GM19025 (cell line): ENCODE results near the gene FA2H.
A peak's percentile ranks its signal among the peaks of the same experiment; 100 is the strongest.
"Not testable (repeated sequence)": the region's sequence is repeated elsewhere in the genome, so short reads cannot be mapped to it uniquely, and the experiment has no call there.

Experiments used
- ATAC-seq: cut with Tn5 transposase; IDR thresholded peaks from one replicate; pipeline ENCODE4 v1.9.1; 2021; ENCODE audit warnings: mild to moderate bottlenecking, low read depth, moderate library complexity; ENCODE audit not compliant: unreplicated experiment

Gene FA2H, protein sequence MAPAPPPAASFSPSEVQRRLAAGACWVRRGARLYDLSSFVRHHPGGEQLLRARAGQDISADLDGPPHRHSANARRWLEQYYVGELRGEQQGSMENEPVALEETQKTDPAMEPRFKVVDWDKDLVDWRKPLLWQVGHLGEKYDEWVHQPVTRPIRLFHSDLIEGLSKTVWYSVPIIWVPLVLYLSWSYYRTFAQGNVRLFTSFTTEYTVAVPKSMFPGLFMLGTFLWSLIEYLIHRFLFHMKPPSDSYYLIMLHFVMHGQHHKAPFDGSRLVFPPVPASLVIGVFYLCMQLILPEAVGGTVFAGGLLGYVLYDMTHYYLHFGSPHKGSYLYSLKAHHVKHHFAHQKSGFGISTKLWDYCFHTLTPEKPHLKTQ

DNA sequence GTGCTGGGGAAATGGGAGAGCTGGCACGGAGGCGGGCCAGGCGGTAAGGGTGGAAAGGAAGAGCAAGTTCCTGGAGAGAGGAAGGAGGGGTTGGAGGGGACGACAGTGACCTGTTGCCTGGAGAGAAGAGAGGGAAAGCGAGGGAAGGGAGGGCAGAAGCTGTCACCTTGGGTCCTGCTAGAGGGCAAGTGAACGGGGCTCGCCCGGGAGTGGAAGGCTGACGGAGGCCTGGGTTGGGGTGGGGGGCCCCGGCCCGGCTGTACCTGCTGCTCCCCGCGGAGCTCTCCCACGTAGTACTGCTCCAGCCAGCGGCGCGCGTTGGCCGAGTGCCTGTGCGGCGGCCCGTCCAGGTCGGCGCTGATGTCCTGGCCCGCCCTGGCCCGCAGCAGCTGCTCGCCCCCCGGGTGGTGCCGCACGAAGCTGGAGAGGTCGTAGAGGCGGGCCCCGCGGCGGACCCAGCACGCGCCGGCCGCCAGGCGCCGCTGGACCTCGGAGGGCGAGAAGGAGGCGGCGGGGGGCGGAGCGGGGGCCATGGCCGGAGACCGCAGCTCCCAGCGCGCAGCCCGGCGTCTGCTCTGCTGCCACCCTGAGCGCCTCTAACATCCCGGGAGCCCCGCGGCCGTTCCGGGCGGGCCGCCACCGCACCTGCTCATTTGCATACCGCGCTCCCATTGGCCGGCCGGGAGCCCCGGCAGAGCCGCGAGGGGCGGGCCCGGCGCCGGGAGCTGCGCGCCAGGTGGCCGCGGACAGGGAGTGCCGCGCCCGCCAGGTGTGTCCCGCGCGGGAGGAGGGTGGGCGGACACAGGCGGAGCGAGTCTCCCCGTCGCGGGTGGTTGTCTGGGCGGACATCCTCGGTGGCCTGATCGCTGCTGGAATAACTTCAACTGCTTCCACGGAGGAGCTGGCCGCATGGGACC lies at the start of gene FA2H:
FA2H (minus strand) TSS at position 598 of the 917 bp plus-strand sequence; CDS start at position 533, 65 bp downstream.
- peak; percentile 88 for ATAC-seq

DNA sequence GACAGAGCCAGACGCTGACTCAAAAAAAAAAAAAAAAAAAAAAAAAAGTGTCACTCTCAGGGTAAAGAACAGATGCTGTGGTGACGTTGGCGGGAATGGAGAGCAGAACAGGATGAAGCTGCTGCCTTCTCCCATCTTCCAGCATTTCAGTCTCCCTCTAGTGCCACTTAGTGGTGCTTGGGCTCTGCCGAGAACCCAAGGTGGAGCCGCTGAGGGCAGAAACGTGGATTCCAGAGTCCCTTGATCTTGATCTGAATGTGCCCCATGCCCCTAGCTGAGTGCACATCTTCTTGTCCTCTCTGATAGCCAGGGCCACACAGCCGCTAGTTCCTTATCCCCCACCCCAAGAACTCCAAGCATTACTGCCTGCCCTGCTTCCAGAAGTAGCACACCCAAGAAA lies 43.2 kb upstream of the FA2H start:
- no peak for ATAC-seq

DNA sequence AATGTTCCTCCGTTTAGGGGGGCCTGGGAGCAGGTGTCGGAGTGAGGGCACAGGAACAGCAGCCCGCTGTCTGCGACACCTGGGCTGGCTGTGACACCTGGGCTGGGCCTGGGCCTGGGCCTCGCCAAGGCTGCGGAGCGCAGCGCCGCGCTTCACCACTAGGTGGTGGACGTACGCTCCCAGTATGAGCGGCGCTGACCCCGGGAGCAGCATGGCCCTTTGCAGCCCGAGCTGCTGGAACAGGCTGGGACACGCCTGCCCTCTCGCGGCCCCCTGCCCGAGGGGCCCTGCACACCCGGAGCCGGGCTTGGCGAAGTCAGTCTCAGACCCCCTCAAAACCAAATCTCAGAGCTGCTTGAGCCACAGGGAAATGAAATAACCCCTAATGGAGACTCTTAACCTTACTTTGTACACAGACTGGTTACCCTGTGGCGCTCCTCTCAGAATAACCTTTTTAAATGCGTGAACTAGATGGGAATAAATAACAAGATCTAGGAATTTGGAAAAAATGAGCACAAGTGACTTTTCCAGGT lies 38.6 kb upstream of the FA2H start:
- ATAC-seq: peak; percentile 99

DNA sequence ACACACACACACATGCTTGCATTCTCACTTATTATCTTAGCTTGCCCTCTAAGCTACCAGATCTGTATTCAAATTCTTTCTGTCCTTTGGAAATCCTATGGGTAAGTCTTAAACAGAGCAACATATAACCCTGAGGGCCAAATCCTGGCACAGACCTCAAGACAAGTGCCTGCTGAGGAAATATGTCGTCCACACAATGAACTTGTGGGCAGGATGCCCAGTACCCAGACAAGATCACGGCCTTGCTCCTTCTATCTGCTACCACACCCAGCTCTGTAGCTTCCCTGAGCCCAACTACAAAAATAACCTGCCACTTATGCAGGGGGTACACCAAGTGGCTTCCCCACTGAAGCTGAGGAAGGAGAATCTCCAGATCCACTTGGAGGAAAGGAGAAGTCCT lies 37.3 kb upstream of the FA2H start:
- ATAC-seq: no peak

DNA sequence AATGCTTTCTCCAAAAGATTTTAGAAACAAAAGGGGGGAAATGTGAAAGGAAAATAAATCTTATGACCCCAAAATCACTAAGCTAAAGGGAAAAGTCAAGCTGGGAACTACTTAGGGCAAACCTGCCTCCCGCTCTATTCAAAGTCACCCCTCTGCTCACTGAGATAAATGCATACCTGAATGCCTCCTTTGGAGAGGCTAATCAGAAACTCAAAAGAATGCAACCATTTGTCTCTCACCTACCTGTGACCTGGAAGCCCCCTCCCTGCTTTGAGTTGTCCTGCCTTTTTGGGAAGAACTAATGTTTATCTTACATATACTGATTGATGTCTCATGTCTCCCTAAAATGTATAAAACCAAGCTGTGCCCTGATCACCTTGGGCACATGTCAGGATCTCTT lies 36.6 kb upstream of the FA2H start:
- not testable (repeated sequence) for ATAC-seq

DNA sequence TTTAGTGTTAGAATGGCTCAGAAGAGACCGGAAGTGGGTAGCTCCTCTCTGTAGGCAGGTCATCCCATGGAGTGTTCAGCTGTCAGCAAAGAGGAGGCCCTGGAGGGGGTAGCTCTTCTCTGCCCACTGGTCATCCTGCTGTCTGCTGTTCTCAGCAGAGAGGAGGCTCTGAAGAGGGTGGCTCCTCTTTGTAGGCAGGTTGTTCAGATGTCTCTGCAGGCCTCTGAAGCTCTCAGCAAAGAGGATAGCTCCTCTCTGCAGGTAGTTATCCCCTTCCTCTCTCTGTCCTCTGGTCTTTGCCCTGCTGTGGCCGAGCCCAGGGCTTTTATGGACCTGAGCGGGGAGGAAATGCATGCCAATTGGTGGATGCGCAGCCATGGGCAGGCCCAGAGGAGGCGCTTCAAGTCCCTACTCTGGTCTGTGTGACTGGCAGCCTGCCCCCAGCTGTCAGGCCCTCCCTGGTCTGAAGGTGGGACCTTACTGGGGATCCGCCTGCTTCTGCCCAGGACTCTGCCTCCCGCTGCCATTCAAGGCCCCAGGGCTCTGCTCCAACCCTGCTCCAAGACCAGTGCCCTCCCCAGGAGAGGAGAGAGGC lies 32.5 kb upstream of the FA2H start:
- no peak for ATAC-seq

DNA sequence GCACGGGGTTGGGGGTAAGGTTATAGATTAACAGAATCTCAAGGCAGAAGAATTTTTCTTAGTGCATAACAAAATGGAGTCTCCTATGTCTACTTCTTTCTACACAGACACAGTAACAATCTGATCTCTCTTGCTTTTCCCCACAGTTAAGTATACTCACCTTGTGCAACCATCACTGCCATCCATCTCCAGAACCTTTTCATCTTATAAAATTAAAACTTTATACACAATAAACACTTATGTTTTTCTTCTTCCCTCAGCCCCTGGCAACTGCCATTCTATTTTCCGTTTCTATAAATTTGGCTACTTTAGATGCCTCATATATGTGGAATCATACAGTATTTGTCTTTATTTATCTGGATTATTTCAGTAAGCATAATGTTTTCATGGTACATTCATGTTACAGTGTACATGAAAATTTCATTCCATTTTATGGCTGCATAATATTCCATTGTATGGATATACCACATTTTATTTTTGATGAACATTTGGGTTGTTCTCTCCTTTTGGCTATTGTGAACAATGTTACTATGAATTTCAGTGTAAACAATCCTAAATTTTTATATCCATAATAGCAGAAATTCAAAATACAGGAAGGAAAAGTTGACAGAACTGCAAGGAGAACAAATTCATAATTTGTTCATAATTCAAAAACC lies 25.7 kb upstream of the FA2H start:
- ATAC-seq: no peak

DNA sequence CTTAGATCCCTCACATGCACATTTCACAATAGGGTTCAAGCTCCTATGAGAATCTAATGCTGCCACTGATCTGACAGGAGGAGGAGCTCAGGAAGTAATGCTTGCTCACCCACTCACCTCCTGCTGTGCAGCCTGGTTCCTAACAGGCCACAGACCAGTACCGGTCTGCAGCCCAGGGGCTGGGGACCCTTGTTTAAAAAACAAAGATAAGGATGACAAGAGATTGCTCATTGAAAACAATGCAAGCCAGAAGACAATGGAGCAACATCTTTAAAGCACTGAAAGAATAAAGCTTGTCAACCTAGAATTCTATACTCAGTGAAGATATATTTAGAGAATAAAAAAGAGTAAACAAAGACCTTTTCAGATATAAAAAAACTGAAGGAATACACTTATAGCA lies 22.8 kb upstream of the FA2H start:
- no peak for ATAC-seq

DNA sequence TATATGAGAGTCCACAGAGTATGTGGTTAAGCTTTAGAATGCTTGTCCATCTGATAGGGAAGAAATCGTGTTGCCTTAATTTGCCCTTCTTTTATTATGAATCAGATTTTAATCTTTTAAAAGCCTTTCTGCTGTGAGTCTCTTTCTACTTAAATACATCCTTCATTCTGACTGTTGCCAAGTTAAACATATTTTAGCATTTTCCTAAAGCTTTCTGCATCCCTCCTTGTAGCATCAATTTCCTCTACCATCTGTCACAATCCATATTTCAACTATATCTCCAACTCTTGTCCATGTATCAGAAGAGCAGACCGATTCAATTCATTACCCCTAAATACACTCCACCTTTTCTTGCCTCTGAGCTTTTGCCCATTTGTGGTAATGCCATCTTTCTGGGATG lies 20.5 kb upstream of the FA2H start:
- no peak for ATAC-seq

DNA sequence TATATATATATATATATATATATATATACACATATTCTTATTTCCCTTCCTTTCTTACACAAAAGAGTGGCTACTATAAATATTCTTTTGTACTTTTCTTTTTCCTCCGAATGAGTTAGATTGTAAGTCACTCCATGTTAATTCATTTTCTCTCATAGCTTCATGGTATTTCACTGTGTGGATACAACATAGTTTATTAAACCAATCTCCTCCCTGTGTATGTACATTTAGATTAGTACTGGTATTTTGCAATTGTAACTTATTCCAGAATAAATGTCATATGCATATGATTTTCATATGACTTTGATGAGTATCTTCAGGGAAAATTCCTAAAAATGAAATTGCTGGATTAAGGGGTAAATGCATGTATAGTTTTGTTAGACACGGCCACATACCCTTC lies 20.0 kb upstream of the FA2H start:
- ATAC-seq: no peak

DNA sequence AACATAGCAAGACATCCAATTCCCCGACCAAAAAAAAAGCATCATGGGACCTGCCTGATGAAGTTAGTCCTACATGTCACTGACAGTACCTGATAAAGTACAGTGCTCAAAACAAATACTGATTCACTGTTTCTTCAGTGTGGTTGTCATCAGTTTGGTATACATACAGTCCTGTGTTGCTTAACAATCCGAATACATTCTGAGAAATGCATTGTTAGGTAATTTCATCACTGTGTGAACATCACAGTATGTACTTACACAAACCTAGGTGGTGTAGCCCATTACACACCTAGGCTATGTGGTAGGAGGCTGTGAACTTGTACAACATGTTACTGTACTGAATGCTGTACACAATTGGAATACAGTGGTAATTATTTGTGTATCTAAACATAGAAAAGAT lies 19.0 kb upstream of the FA2H start:
- no peak for ATAC-seq

DNA sequence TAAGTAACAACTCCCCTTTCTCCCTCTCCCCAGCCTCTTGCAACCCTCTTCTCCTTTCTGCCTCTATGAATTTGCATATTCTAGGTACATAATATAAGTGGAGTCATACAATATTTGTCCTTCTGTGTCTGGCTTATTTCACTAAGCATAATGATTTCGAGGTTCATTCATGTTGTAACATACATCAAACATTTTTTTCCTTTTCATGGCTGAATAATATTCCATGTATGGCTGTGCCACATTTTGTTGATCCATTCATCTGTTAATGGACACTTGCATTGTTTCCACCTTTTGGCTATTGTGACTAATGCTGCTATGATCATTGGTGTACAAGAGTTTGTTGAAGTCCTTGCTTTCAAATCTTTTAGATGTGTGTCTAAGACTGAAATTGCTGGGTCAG lies 17.6 kb upstream of the FA2H start:
- no peak for ATAC-seq

DNA sequence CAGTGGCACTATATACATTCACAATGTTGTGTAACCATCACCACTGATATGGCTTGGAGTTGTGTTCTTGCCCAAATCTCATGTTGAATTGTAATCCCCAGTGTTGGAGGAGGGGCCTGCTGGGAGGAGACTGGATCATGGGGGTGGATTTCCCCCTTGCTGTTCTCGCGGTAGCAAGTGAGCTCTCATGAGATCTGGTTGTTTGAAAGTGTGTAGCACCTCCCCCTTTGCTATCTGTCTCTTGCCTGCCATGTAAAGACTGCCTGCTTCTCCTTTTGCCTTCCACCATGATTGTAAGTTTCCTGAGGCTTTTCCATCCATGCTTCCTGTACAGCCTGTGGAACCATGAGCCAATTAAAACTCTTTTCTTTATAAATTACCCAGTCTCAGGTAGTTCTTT lies 17.1 kb upstream of the FA2H start:
- ATAC-seq: not testable (repeated sequence)

DNA sequence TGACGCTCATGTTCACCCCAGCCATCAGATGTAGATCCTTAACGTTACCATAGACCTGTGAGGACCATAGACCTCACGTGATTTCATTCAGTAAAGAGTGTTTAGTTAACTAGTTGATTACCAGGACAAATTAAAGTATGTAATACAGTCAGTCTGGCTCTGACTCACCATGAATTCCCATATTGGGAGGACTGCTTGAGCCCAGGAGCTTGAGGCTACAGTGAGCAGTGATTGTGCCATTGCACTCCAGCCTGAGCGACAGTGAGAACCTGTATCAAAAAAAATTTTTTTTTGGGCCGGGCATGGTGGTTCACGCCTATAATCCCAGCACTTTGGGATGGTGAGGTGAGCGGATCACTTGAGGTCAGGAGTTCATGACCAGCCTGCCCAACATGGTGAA lies 13.5 kb upstream of the FA2H start:
- no peak for ATAC-seq

DNA sequence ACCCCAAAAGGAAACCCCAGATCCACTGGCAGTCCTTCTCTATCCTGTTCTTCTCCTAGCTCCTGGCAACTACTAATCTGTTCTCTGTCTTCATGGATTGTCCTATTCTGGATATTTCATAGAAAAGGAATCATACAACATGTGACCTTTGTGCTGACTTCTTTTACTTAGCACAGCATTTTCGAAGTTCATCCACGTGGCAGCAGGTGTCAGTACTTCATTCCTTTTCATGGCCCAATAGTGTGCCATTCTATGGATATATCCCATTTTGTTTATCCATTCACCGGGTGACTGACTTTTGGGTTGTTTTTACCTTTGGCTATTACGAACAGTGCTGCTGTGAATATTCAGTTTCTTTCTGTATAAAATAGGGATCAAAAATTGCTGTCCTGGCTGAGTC lies 10.4 kb upstream of the FA2H start:
- no peak for ATAC-seq

DNA sequence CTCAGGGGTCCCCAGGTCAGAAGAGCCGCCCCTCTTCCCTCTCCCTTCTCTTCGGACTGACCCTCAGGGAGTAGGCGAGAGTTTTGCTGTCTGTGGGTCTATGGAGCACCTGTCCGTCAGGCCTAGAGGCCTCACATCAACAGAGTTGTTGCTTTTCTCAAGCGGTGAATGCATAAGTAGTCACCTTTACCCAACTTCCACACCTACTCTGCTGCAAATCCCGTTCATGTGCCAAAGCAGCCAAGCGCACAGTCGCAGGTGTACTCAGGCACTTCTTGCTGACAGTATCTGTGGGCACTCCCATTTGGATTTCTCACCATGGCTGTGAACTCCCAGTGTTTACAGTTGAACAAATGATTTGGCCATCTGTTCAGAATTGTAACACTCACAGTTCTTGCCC lies 4.0 kb upstream of the FA2H start:
- no peak for ATAC-seq

DNA sequence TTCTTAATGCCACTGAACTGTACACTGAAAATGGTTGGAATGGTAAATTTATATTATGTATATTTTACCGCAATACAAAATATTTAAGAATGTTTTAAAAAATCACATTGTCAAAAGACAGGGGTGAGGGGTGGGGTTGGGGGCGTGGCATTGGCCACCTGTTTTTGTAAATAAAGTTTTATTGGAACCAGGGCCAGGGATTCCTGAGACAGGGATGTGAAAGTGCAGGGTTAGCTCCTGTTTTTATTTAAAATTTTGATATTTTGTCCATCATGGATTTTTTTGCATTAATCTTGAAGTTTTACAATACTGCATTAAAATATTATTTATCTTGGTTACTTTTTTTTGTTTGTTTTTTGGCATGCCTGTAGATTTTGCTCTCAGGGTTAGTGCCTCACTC lies 2.3 kb upstream of the FA2H start:
- ATAC-seq: no peak

DNA sequence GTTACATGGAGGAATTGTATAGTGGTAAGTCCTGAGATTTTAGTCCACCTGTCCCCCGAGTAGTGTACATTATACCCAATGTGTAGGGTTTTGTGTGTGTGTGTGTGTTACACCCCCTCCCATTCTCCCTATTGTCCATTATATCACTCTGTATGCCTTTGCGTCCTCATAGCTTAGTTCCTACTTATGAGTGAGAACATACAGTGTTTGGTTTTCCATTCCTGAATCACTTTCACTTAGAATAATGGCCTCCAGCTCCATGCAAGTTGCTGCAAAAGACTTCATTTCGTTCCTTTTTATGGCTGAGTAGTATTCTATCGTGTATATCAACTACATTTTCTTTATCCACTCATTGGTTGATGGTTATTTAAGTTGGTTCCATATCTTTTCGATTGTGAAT lies 635 bp upstream of the FA2H start:
- no peak for ATAC-seq

DNA sequence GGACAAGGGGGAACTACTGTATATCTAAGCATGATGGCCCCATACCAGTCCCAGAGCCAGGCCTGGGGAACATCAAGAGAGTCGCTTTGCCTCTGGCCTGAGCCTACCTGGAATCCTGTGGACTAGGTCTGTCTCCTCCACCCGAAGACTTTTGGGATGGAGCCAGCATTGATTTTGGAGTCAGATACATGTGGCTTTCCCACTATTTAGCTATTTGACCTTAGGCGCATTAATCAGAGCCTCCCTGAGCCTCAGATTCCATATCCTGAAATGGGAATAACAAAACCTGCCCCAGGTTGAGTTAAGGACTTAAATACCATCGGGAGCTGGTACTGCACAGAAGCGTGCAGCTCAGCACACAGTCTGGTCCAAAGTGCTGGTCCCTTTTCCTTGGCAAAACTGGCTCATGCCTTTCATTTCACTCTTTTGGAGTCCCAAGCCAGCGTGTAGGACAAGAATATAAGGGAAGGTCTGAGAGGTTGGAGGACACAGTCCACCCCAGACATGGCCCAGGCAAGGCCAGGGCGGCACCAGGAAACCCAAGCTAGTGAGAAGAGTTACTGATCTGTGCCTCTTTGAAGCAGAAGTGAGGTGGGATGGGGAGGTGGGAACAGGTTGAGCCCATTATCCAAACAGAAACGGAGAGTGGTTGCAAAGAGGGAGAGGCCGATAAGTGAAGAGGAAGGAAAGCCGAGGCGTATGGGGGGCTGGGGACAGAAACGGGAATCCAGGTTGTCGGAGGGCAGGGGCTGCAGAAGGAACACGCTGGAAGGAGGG lies 986 bp downstream of the FA2H start:
- no peak for ATAC-seq
